ENCODE measurements around the gene TPCN2.
"Not testable (repeated sequence)": the region's sequence is repeated elsewhere in the genome, so short reads cannot be mapped to it uniquely, and the experiment has no call there.

TPCN2 gene

GRCh38 chr11:69048694-69049489, at the start of gene TPCN2:
TSS of gene TPCN2 (plus strand) at chr11:69048932. CDS start at chr11:69048998, 66 bp downstream.
- peak; percentile 99 for DNase-seq (ENCODE audit: low read depth)

GRCh38 chr11:68999093-68999747, 49.5 kb upstream of the TPCN2 start:
- no peak for DNase-seq (ENCODE audit: low read depth)

- DNase-seq (ENCODE audit: low read depth), result not testable (repeated sequence)
These were observed 48.9 kb upstream of the TPCN2 start for GRCh38 chr11:68999748-69000355.

- DNase-seq (ENCODE audit: low read depth), result no peak
These were observed 48.3 kb upstream of the TPCN2 start for GRCh38 chr11:69000391-69000790.

- no peak for DNase-seq (ENCODE audit: low read depth)
These were observed 47.9 kb upstream of the TPCN2 start for GRCh38 chr11:69000831-69001242.

- DNase-seq (ENCODE audit: low read depth), result no peak
These were observed 47.3 kb upstream of the TPCN2 start for GRCh38 chr11:69001243-69002081.

GRCh38 chr11:69002110-69002569, 46.6 kb upstream of the TPCN2 start:
- no peak for DNase-seq (ENCODE audit: low read depth)

GRCh38 chr11:69002570-69003231, 46.0 kb upstream of the TPCN2 start:
- no peak for DNase-seq (ENCODE audit: low read depth)

GRCh38 chr11:69003301-69003865, 45.3 kb upstream of the TPCN2 start:
- DNase-seq (ENCODE audit: low read depth), result no peak

- DNase-seq (ENCODE audit: low read depth), result no peak
These were observed 44.8 kb upstream of the TPCN2 start for GRCh38 chr11:69003866-69004367.

GRCh38 chr11:69004411-69005182, 44.1 kb upstream of the TPCN2 start:
- no peak for DNase-seq (ENCODE audit: low read depth)

- no peak for DNase-seq (ENCODE audit: low read depth)
These were observed 43.5 kb upstream of the TPCN2 start for GRCh38 chr11:69005183-69005630.

GRCh38 chr11:69005631-69006368, 42.9 kb upstream of the TPCN2 start:
- DNase-seq (ENCODE audit: low read depth), result no peak

- DNase-seq (ENCODE audit: low read depth), result no peak
These were observed 41.9 kb upstream of the TPCN2 start for GRCh38 chr11:69006816-69007215.

- no peak for DNase-seq (ENCODE audit: low read depth)
These were observed 40.8 kb upstream of the TPCN2 start for GRCh38 chr11:69007975-69008381.

- DNase-seq (ENCODE audit: low read depth), result no peak
These were observed 39.8 kb upstream of the TPCN2 start for GRCh38 chr11:69008737-69009440.

- no peak for DNase-seq (ENCODE audit: low read depth)
These were observed 39.1 kb upstream of the TPCN2 start for GRCh38 chr11:69009441-69010211.

- DNase-seq (ENCODE audit: low read depth), result no peak
These were observed 38.3 kb upstream of the TPCN2 start for GRCh38 chr11:69010361-69010891.
